Hematopoietic multipotent progenitor cell (in vitro differentiated cells): ENCODE results near the gene KCTD11. TPM values are rescaled to one million over a fixed set of nuclear protein-coding genes. Genes with fewer than 3 reads are reported as not detected.
A peak's percentile ranks its signal among the peaks of the same experiment; 100 is the strongest.

ENCODE experiments used
- DNase-seq, 3 donors: peaks; one replicate each; pipeline ENCODE4 v3.0.0-alpha.2; 2011 to 2015; ENCODE audit warnings: low read depth in 2 of 3, low spot score in 2 of 3
- small RNA-seq: library from RNA; depleted of rRNA; stranded (forward); fragments of <200 nt; gene quantifications from one replicate; pipeline ENCODE3, GENCODE V24; 2012
- total RNA-seq: library from RNA; depleted of rRNA; stranded (reverse); fragments of >200 nt; gene quantifications from one replicate; pipeline ENCODE4 v1.2.3, GENCODE V29; 2012

Gene KCTD11
- total RNA-seq, 1 donor, result 5.1 TPM

DNA sequence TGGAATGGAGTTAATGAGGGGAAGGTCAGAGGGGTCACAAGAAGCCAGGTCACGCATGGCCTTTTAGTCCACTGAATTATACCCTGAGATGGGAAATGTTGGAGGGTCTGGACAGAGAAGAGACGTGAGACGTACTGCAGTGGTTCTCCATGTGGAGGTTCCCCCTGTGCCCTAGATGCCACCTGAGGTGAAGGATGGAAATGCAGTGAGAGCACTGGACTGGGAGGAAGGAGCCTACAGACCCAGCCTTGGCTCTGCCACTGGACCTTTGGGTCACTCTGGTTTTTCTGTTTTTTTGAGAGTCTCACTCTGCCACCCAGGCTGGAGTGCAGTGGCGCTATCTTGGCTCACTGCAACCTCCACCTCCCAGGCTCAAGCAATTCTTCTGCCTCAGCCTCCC lies 44.2 kb downstream of the KCTD11 start:
- no peak for DNase-seq

DNA sequence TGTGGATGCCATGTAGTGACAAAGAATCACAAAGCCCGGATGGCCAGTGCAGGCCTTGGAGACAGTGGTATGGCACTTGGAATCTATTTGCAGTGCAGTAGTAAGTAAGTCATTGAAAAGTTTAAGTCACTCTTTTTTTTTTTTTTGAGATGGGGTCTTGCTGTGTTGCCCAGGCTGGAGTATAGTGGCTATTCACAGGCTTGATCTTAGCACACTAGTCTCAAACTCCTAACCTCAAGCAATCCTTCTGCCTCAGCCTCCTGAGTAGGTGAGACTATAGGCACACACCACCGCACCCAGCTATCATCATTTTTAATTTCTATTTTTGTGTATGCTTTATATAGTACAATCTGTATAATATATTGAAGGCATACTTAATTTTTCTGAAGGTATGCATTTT lies 46.6 kb downstream of the KCTD11 start:
- DNase-seq, result no peak

DNA sequence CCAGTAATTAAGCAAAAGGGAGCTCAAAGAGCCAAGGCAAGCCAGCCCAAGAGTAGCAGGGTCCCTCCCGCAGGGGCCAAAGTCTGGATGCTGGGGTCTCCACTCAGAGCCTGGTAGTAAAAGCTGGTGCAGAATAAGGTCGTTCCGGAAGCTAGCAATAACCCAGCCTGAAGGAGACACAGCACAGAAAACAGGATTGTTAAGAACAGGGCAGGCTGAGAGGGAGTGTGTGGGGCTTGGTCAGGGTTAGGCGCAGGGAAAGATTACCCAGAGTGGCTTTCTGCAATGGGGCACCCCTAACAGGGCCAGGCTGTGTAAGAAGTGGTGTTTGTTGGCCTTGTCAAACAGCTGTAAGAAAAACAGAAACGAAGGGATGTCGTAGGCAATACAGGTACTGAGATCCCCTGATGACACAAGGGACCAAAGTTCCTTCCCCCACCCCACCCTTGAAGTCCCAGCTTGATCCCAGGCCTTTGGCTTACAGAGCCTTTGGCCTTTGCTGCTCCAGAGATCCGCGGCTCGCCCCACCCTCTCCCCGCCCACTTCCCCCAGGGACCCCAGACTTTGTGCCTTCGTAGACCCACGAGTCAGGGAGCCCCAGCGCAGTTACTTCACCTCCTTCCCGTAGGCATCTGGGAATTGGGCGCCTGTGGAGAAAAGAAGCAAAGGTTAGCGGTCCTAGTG lies 51.2 kb downstream of the KCTD11 start:
- DNase-seq, result peak in 1 of 3 donors; percentile 35

DNA sequence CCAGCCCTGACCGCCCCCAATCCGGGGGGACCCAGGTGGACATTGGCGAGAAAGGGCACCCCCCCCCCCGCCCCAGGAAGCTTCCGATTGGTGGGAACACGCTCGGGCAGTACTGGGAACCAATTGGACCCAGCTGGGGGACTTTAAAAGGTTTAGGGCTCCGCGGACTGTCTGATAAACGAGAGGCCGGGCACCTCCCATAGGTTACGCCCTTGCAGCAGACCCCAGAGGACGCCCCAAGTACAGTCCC lies 51.7 kb downstream of the KCTD11 start:
- no peak for DNase-seq

DNA sequence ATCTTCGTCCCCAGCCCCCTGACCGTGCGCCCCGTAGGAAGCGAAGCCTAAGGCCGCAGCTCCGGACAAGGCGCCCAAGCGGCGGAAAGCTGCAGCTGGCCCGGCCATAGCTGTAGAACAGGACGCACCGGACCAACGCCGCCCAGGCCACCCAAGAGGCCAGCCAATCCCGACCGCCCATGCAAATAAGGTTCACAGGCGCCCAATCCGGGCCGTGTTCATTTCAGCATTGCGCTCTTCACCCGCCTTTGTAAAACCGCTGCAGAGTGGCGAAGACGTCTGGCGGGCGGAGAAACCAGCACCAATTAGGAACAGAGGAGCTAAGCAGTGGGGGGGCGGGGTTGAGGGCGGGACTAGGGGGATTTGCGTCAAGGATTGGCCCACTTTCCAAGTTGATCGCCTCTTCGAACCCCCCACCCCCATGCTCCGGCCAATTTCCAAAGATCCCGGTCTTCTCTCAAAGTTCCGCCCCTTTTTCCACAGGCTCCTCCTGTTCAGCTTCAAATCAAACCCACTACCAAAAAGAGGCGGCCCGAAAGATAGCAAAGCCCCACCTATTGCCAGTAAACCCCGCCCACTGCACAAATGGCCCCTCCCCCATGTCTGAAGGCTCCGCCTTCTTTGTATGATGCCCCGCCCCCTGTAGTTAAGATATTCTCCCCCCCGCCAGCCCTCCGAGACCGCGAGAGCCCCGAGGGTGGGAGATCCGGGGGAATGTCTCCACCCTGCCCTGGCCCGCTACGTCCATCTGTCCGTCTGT lies 52.2 kb downstream of the KCTD11 start, which contains the start of gene TMEM256:
TMEM256 (minus strand) TSS at position 121 of the 760 bp plus-strand sequence; CDS start at position 108, 13 bp downstream.
- DNase-seq, result peak; percentile 93 to 99 (median 98)

Small RNA genes lying within 50 kb of the gene (small RNA-seq; reads per million reads assigned to genes)
- not detected for gene AC026954.2

Other genes with a start within 250 kb of the KCTD11 start
- 0.54 TPM for gene ASGR2, start 237.3 kb upstream of the KCTD11 start, total RNA-seq
- gene ASGR1, start 172.8 kb upstream of the KCTD11 start, total RNA-seq, result 7.3 TPM
- gene DLG4, start 132.3 kb upstream of the KCTD11 start, total RNA-seq, result 26.9 TPM
- 191 TPM for gene ACADVL, start 132.2 kb upstream of the KCTD11 start, total RNA-seq
- 78.6 TPM for gene DVL2, start 117.6 kb upstream of the KCTD11 start, total RNA-seq
- 24.2 TPM for gene PHF23, start 112.7 kb upstream of the KCTD11 start, total RNA-seq
- gene GABARAP, start 109.7 kb upstream of the KCTD11 start, total RNA-seq, result 121 TPM
- gene CTDNEP1, start 100.4 kb upstream of the KCTD11 start, total RNA-seq, result 62.7 TPM
- gene ELP5, start 99.9 kb upstream of the KCTD11 start, total RNA-seq, result 54.7 TPM
- gene CLDN7, start 89.7 kb upstream of the KCTD11 start, total RNA-seq, result 9.7 TPM
- 1.9 TPM for gene SLC2A4, start 70.4 kb upstream of the KCTD11 start, total RNA-seq
- gene YBX2, start 57.5 kb upstream of the KCTD11 start, total RNA-seq, result 0.27 TPM
- 522 TPM for gene EIF5A, start 44.5 kb upstream of the KCTD11 start, total RNA-seq
- gene GPS2, start 36.8 kb upstream of the KCTD11 start, total RNA-seq, result 70.3 TPM
- gene NEURL4, start 22.8 kb upstream of the KCTD11 start, total RNA-seq, result 37.4 TPM
- gene ACAP1, start 15.6 kb upstream of the KCTD11 start, total RNA-seq, result 109 TPM
- gene TMEM95, start 3.0 kb downstream of the KCTD11 start, total RNA-seq, result not detected
- gene TNK1, start 28.9 kb downstream of the KCTD11 start, total RNA-seq, result 4.3 TPM
- gene PLSCR3, start 42.4 kb downstream of the KCTD11 start, total RNA-seq, result 26.9 TPM
- gene TMEM256, start 51.9 kb downstream of the KCTD11 start, total RNA-seq, result 141 TPM
- 6.7 TPM for gene NLGN2, start 55.7 kb downstream of the KCTD11 start, total RNA-seq
- not detected for gene SPEM1, start 68.2 kb downstream of the KCTD11 start, total RNA-seq
- gene SPEM2, start 73.5 kb downstream of the KCTD11 start, total RNA-seq, result under 0.01 TPM
- not detected for gene SPEM3, start 76.7 kb downstream of the KCTD11 start, total RNA-seq
- 17.0 TPM for gene TMEM102, start 83.3 kb downstream of the KCTD11 start, total RNA-seq
- 0.54 TPM for gene FGF11, start 87.3 kb downstream of the KCTD11 start, total RNA-seq
- 26.1 TPM for gene CHRNB1, start 92.9 kb downstream of the KCTD11 start, total RNA-seq
- gene ZBTB4, start 127.5 kb downstream of the KCTD11 start, total RNA-seq, result 17.8 TPM
- gene SLC35G6, start 129.3 kb downstream of the KCTD11 start, total RNA-seq, result not detected
- gene POLR2A, start 132.2 kb downstream of the KCTD11 start, total RNA-seq, result 234 TPM
- 11.0 TPM for gene TNFSF12, start 196.9 kb downstream of the KCTD11 start, total RNA-seq
- 15.3 TPM for gene TNFSF13, start 206.6 kb downstream of the KCTD11 start, total RNA-seq
- gene SENP3, start 209.8 kb downstream of the KCTD11 start, total RNA-seq, result 50.1 TPM
- 16.4 TPM for gene CD68, start 227.5 kb downstream of the KCTD11 start, total RNA-seq
- 118 TPM for gene MPDU1, start 231.7 kb downstream of the KCTD11 start, total RNA-seq
- gene SOX15, start 237.9 kb downstream of the KCTD11 start, total RNA-seq, result 0.81 TPM